ENCODE measurements around the gene LIF. TPM values are rescaled to one million over a fixed set of nuclear protein-coding genes. Genes with fewer than 3 reads are reported as not detected.

LIF gene
- total RNA-seq, 1 donor from 2014 or later, result 0.26 TPM

GRCh38 chr22:30246814-30247376, 336 bp upstream of the LIF start:
- Histone ChIP-seq H3K36me3 (ENCODE audit: control insufficient read depth, insufficient read depth, low read length) (no peaks in the 10 kb centered on the region), H3K27me3 (ENCODE audit: control insufficient read depth, insufficient read depth, low read length) (no peaks in the 10 kb centered on the region), H3K4me3 (ENCODE audit: low read depth, low read length) (peak overlapping the region; percentile 60)
- no peak for TF ChIP-seq CTCF (IDR thresholded peaks at IDR 0.05; ENCODE audit: insufficient read depth, low read length, severe bottlenecking)
- no peak for FAIRE-seq
- DNase-seq (ENCODE audit: low read depth), result peak; percentile 46

- TF ChIP-seq CTCF (IDR thresholded peaks at IDR 0.05; ENCODE audit: insufficient read depth, low read length, severe bottlenecking), result no peak
- Histone ChIP-seq H3K27me3 (ENCODE audit: control insufficient read depth, insufficient read depth, low read length) (no peaks in the 10 kb centered on the region), H3K36me3 (ENCODE audit: control insufficient read depth, insufficient read depth, low read length) (no peaks in the 10 kb centered on the region), H3K4me3 (ENCODE audit: low read depth, low read length) (peak overlapping the region; percentile 60)
- no peak for DNase-seq (ENCODE audit: low read depth)
- no peak for FAIRE-seq
Measured at GRCh38 chr22:30245181-30245984, 1.2 kb downstream of the LIF start.

GRCh38 chr22:30244641-30245040, 1.9 kb downstream of the LIF start:
- TF ChIP-seq CTCF (IDR thresholded peaks at IDR 0.05; ENCODE audit: insufficient read depth, low read length, severe bottlenecking), result no peak
- FAIRE-seq (no peak), DNase-seq (ENCODE audit: low read depth) (no peak)
- H3K36me3 ChIP-seq (ENCODE audit: control insufficient read depth, insufficient read depth, low read length), result no peaks in the 10 kb centered on the region
- no peak overlapping the region for H3K4me3 ChIP-seq (ENCODE audit: low read depth, low read length)
- no peaks in the 10 kb centered on the region for H3K27me3 ChIP-seq (ENCODE audit: control insufficient read depth, insufficient read depth, low read length)

GRCh38 chr22:30244066-30244465, 2.5 kb downstream of the LIF start:
- peak; percentile 60 for FAIRE-seq
- TF ChIP-seq CTCF (IDR thresholded peaks at IDR 0.05; ENCODE audit: insufficient read depth, low read length, severe bottlenecking), result no peak

GRCh38 chr22:30243661-30244060, 2.9 kb downstream of the LIF start:
- DNase-seq (ENCODE audit: low read depth) (no peak), FAIRE-seq (no peak)
- Histone ChIP-seq H3K36me3 (ENCODE audit: control insufficient read depth, insufficient read depth, low read length) (no peaks in the 10 kb centered on the region), H3K27me3 (ENCODE audit: control insufficient read depth, insufficient read depth, low read length) (no peaks in the 10 kb centered on the region), H3K4me3 (ENCODE audit: low read depth, low read length) (no peak overlapping the region)
- TF ChIP-seq CTCF (IDR thresholded peaks at IDR 0.05; ENCODE audit: insufficient read depth, low read length, severe bottlenecking), result no peak

More at GRCh38 chr22:30244066-30244465, 2.5 kb downstream of the LIF start:
- H3K4me3 ChIP-seq (ENCODE audit: low read depth, low read length), result no peak overlapping the region
- no peaks in the 10 kb centered on the region for H3K36me3 ChIP-seq (ENCODE audit: control insufficient read depth, insufficient read depth, low read length)
- no peak for DNase-seq (ENCODE audit: low read depth)
- H3K27me3 ChIP-seq (ENCODE audit: control insufficient read depth, insufficient read depth, low read length), result no peaks in the 10 kb centered on the region
